HG03439 (cell line): ENCODE results near the gene DNMT3A.
A peak's percentile ranks its signal among the peaks of the same experiment; 100 is the strongest.

Experiments
- ATAC-seq: cut with Tn5 transposase; IDR thresholded peaks from one replicate; pipeline ENCODE4 v1.9.1; 2021; ENCODE audit warnings: mild to moderate bottlenecking, moderate library complexity; ENCODE audit not compliant: unreplicated experiment

DNMT3A gene

DNA sequence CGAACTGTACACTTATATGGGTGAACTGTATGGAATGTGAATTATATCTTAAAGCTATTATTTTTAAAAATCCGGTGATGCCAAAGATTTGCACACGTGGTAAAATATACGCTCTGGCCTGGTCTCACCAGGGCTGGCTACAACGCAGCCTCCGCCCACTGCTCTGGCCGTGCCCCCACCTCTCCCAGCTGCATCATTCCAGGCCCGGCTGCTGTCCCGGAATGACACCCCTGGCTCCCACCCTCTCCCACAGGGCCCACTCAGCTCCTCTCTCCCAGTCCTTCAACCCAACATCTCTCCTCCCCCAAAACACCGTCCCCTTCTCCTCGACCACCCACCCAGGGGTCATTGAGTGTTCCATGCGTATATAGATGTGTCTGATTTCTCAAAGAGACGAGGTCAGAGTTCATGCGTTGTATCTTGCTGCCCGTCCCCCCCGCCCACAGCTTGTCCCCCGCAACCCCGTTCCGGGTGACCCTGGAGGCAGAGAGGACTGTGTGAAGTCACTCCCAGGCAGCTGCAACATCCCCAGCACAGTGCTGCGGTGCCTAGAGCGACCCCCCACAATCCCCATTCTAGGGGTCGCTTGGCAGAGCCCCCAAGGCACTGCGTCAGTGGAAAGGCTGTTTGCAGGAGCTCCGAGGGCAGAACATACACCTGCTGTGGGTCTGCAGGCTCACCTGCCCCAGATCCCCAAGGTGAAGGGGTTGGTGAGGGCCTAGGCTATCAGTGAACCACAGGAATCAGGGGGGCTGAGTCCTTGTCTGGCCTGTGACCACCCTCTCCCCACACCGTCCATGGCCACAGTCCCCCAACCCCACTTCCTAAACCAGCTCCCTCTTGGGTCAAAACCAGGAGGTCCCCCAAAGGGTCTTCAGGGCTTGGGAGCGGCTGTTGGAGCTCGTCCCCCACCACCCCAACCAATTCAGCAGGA is 13.3 kb downstream of the DNMT3A start:
- ATAC-seq = no peak

DNA sequence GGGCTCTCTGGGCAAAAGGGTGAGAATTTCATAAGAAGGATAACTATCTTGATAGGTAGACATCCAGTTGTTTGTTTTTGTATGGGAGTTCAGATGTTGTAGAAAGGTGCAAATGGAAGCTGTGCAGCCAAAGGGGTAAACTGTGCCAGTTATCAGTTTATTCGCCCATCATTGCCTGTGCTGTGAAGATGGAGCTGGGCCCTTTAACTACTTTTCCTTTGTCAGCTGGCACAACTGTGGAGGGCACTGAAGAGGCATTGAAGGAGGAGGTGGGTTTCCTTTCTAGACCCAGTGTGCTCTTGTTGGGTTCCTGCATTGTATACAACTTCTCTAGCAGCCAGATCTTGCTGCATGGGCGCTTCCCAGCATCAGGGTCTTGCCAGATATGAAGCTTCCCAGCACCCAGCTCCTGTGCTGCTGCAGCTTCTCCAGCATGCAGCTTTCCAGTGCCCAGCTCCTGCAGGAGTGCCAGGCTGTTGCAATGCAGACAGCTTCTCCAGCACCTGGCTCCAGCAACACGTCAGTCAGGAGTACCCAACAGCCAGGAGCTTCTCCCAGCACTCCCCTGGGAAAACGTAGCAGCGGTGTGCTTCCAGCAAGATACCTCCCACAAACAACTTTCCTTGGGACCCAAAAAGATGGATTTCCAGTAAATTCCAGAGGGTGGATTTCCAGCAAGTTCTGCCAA is 15.3 kb downstream of the DNMT3A start:
- no peak for ATAC-seq

DNA sequence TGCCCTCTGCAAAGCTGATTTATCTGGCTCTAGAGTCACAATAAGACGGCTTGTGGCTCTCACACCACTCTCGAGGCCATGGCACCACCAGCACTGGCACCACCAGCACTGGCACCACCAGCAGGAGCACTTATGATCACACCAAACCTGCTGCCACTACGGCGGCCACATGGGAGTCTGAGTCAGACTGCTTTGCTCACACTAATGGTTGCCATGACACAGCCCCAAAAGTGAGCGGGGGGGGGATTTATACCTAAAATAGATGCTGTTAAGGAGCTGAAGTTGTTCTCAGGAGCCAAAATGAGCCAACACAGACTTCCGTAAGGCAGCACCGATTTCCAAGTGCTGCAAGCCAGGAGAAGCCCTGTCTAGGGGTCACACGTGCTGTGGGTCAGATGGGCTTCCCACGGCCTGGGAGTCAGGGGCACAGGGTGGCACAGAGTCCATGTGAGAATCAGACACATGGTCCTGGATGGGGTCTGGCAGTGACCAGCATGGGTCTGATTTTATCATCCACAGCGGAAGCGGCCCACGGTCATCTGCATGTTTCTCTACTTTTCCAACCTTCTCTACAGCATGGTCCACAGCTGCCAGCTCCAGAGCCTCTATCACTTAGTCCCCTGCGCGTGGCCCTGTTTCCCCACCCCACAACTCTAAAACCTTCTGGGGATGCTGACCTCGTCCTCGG is 16.7 kb downstream of the DNMT3A start:
- no peak for ATAC-seq

DNA sequence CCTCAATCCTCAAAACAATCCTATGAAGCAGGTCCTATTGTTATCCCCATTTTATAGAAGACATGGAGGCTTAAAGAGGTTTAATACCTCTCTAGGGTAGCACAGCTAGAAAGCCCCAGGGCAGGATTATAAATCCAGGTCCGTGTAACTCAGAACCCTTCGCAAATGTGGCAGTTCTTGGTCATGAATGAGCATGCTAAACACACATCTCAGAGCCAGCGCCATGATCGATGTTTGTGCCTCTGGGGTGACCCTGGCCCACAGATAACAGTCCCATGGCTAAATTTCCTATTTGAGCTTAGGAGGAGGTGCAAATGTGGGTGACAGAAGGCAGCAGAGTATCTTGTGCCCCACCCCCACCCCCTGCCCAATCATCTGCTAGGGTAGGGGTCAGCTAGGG is 17.5 kb downstream of the DNMT3A start:
- ATAC-seq = no peak

DNA sequence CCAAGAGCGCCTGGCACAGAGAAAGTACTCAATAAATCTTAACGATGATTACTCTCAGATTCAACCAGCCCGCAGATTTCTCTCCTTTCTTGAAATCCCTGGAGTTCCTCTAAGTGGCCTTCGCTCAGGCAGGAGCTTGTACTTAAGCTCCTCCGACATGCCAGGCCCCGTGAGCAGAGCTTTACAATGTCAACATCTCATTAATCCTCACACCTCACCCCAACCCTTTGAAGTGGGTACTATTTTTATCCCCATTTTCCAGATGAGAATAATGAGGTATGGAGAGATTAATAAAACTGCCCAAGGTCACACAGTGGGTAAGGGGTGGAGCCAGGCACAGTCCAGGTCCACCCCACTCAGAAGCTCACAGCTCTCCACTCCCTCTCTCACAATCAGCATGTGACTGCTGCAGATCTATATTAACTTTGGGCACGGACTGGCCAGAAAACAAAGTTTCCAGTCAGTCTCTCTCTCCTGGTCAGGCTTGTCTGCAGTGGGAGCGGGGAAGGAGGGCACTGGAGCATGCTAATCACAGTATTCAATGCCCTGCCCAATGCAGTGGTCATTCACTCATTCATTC is 18.0 kb downstream of the DNMT3A start:
- ATAC-seq = no peak

DNA sequence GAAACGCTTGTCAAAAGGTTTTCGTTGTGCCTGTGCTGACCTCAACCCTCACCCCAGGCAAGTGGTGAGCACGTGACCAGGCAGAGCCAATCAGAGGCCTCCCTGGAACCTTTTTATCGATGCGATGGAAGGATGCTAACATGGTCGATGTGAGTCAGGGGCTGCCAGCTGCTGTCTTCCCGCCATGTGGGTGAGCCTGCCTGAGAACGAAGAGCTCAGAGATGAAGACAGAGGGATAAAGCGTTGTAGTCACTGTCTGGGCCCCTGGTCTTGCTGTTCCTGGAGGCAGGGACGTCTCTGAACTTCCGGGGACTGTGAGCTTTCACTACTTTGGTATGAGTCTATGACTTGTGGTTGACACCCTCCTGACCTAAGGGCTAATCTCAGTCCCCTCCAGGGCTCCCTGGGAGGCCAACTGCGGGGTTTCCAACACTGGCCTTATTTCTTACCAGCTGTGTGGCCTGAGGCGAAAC is 18.6 kb downstream of the DNMT3A start:
- ATAC-seq = no peak

DNA sequence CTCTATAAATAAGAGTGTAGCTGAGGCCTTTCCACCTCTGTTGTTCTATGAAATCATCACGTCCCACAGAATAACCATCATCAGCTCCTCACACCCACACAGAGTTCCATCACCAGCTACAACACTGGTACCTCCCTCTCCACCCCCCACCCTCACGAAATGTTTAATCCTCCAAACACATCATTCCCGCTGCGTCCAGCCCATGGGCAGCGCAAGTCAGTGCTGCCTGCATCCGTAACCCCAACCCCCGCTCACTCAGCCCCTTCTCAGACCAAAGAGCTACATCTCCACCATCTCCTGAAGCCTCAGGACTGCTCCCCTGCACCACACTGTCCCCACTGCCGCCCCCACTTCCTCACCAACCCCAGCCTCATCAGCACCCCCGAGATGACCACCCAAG is 19.4 kb downstream of the DNMT3A start:
- ATAC-seq = no peak

DNA sequence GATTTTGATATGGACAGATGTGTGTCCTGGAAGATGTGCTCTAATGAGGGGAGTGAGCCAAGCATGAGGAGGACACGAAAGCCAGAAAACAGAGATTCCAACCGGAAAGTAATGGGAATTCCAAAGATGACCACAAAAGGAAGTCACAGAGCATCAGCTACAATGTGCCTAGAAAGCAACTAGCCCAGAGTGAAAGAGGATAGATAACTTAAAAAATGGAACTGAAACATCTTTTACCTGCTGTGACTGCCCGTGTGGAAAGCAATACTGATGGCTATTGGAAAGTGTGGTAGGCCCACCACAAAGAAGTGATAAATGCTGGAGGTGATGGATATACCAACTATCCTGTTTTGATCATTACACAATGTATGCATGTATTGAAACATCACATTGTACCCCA is 21.6 kb downstream of the DNMT3A start:
- ATAC-seq = no peak

DNA sequence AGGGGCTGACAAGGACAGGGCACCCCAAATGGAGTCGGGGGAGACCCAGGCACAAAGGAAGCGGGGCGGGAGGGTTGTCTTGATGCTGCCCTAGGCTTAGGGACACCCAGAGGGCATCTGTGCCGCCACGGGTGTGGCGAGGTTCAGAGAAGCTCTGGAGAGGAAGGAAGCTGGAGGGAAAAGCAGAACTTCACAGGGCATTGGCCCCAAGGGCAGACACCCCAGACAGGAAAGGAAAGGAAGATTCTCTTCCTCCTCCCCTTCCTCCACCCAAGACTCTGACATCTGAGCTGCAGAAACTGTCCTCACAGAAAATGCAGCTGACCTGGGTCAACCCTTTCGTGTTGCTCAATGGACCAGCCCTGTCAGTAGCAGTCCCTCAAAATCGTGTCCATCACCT is 25.6 kb downstream of the DNMT3A start:
- no peak for ATAC-seq

DNA sequence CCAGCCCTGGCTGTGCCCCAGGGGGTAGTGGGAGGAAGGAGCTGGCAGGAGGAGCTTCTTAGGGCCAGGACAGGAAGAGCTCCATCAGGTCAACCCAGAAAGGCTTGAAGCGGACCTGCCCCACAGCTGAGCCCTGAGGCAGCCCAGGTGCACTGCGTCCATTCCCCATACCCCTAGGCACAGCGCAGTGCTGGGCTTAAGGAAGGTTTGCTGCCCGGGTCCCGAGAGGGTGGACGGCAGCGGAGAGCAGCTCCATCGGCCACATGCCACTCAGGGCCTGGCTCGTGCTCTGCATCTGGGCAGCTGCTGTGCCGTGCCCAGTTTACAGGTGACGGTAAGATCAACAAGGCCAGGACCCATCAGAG is 26.4 kb downstream of the DNMT3A start:
- ATAC-seq = no peak

DNA sequence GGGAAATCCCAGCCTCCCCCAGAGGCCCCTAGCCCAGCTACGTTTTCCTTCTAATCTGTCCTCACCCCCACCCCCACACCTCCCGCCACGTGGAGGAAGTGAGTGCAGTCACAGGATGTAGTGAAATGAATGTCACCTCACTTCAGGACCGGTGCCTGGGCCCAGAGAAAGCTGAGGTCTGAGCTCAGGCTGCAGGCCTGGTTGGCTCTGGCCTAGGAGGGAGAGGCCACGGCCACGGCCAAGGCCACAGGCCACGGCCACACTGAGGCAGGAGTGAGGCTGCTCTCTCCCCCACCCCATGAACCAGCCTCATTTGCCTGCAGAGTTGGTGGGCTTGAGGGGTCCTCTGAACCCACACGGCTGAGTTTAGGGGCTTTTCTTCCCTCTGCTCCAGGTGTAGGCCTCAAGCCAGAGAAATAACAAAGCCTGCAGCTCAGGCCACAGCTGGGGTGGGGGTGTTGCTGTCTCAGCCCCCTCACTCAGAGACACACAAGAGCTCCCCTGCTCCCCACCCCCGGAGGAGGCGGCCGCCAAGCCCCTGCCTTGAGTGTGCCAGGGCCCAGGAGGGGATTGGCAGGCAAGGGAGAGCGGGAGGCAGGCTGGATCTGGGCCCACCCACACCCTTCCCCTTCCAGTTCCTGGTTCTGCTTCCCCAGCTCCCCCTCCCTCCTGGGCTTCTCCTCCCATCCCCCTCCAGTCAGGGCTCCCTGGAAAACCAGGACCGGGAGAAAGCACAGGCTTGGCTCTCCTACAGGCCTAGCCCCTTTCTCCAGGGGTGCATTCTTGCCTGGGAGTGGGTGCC is 27.0 kb downstream of the DNMT3A start:
- peak; percentile 79 for ATAC-seq

DNA sequence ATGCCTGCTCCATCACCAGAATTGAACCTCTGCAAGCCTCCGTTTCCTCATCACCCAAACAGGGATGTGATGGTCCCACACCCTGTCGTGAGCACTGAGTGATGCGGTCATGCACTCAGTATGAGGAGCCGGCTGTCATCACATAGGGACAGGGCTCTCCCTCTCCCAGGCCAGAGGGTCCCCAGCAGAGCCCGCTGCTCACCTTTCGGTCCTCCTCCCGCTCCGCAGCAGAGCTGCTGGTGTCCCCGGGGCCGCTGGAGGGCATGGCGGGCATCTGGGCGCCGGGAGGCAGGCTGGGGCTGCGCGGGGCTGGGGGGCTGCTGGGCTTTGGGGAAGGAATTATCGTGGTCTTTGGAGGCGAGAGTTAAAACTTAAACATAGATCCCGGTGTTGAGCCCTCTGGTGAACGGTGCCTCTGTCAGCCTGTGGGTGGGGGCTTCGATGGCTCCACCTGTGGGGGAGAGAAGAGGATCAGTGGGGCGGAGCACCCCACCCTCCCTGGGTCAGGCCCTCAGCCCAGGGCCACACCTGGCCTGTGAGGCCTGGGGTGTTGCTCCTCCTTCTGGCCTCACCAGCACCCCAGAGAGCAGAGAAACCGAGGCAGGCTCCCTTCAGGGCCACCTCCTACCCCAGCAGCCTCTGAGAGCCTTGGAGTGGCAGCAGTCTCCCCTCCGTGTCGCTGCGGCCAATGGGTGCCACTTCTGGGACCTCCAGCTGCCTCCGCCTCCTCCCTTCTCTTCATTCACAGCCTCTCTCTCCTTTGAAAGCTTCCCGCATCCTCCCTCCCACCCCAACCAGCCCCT is 27.8 kb downstream of the DNMT3A start:
- ATAC-seq = peak; percentile 13

DNA sequence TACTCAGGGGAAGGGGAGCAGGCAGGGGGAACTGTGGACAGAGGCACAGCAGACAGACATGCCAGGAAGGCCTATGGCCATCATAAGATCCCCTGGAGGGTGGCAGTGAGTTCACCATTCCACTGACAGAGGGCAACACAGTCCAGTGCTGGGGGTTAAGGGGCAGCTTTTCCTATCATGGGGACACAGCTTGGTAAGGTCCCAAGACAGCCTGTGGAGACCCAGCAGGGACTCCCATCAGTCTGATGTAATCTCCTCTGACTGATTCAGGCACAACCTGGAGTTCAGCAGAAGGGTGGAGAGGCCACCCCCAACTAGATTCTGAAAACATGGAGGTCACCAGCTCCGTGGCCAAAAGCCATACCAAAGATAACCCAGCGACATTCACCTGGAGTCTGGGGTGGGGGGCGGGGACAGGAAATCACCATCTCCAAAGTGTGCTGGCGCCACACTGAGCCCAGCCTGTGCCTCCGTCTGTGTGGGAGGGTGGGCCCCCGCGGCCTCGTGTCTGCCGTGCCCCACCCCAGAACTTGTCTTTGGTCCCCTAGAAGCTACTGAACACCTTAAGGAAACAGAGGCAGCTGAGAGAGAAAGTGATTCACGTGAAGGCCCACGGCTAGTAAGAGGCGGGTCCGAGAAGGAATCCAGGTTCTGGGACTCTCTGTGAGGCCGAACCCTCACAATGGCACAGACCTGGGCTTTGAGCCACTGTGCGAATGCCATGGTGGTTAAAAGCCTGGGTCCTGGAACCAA is 28.6 kb downstream of the DNMT3A start:
- ATAC-seq = no peak

DNA sequence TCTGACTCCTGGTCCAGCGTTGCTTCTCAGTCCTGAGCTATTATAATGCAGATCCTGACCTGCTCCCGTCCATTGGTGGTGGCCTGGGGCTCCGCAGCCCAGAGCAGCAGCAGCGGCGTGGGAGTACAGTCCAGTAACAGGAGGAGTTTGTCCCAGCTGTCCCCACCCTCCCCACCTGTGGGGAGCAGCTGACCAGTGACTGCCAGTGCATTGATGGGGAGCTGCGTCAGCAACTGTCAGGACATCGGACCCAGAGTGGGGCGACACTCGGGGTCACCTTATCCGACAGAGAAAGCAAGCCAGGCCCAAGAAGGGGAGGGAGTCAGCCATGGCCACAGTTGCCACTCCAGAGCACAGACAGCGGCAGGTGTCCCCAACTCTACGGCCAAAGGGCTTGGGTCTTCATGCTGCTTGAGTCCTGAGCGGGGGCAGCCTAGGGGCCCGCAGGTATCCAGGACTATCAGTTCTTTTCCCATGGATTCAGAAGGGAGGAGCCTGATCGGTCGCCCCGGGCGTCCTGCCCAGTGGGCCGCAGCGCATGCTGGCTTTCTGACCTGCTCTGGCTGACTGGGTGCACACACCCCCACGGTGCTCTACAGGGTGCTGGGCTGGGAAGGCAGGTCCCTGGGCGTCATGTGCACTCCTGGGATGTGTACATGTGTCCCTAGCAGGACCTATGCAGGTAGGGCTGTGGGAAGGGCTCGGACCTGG is 29.7 kb downstream of the DNMT3A start:
- no peak for ATAC-seq

DNA sequence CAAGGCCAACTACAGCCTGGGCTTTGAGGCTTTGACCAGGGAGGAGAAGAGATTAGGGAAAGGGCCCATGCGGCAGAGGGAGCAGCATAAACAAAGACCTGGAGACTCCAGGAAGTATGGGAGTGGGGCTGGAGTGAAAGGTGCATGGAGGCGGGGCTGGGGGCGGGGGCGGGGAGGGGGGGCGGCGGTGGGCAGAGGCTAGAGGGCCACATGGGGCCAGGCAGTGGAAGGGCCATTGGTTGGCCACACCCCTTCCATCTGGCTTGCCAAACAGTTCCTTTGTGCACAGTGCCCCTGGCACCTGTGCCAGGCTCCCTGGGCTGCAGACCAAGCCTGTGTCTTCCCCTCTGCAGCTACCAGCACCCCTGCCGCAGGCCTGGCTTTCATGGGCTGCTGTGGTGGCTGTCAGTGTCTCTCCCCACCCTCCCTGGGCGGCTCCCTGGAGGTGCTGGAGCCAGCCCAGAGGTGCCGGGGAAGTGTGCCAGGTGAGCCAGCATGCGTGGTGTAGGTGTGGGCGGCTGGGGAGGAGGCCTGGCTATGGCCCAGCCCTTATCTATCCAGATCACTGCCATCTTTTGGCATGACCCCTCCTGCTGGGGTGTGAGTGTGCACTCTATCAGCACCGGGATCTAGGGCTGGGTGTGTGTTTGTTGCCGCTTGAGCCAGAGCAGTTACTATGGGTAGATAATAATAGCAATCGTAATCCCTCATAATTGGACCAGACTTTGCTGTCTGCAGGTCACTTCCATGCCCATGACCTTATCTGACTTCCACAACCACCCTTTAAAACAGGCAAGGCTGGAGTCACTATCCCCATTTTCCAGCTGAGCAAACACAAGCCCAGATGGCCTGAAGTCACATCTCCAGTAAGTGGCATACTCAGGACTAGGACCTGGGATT is 30.5 kb downstream of the DNMT3A start:
- ATAC-seq = no peak

DNA sequence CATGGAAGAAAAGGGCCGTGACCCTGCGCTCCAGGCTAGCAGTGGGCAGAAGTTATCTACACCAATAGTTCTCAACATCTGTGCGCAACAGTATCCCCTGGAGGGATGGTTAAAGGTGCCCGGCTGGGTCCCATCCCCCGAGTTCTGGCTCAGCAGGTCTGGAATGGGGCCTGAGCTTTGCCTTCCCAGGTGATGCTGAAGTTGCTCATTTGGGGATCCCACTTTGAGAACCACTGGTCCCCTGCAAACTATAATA is 31.1 kb downstream of the DNMT3A start:
- no peak for ATAC-seq

DNA sequence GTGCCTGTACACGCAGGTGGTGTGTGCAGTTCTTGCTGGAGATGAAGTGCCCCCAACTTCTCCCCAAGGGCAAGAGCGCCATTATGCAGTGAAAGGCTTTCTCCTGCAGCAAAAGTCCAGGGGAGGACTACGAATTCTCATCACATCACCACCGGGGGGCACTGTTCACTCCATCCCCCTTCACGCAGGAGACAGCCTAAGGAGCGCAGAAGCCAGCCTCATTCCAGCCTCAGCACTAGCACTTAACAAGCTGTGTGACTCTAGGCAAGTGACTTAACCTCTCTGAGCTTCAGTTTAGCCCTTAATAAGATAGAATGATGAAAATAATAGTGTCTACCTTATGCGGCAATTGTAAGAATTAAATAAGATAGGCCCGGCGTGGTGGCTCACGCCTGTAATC is 32.3 kb downstream of the DNMT3A start:
- no peak for ATAC-seq

DNA sequence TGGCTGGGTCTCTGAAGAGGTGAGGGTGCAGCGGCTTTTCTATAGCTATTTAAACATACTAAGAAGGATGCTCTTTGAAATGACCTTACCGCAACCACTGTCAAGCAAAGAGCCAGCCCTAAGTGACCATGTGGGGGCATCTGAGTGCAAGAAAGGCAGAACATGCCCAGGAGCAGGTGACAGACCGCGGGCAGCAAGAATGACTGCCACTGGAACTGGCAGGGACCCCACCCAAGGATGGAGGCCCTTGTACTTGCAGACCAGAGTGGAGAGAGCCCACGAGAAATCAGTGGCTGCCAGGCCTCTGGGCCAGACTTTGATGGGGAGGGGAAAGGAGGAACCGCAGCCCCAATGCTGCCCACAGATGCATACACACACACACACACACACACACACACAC is 33.1 kb downstream of the DNMT3A start:
- no peak for ATAC-seq
